CD14-positive monocyte (primary cell): ENCODE measurements around the gene RYR3. TPM values are rescaled to one million over a fixed set of nuclear protein-coding genes. Genes with fewer than 3 reads are reported as not detected.

Source experiments
- DNase-seq, 3 donors: peaks; one replicate each; pipeline ENCODE4 v3.0.0-alpha.2; 2011 to 2022
- H2AFZ ChIP-seq: 2 replicates; pipeline ENCODE4 v1.6.0; 2012; ENCODE audit warnings: mild to moderate bottlenecking, low read depth, low read length, inconsistent platforms; ENCODE audit not compliant: insufficient read depth, poor library complexity, severe bottlenecking
- H3K27ac ChIP-seq, 2 donors: 1 replicate in 1 of 2; 2 replicates in 1 of 2; pipeline ENCODE4 v1.5.1; 2012 to 2013; ENCODE audit warnings: low read length in 2 of 2, control low read depth in 1 of 2, inconsistent platforms in 1 of 2, low read depth in 1 of 2, mild to moderate bottlenecking in 1 of 2
- H3K27me3 ChIP-seq, 2 donors: one replicate each; pipeline versions ENCODE4 v1.6.0 to v1.6.1; 2011 to 2013; ENCODE audit warnings: low read length in 2 of 2; ENCODE audit not compliant: control insufficient read depth in 2 of 2, insufficient read depth in 2 of 2
- H3K36me3 ChIP-seq, 2 donors: replicated peaks in 1 of 2; 1 replicate in 1 of 2; 2 replicates in 1 of 2; pipeline versions ENCODE4 v1.5.1 to v1.6.1; 2012 to 2013; ENCODE audit warnings: low read length in 2 of 2, control low read depth in 1 of 2, inconsistent platforms in 1 of 2, mild to moderate bottlenecking in 1 of 2; ENCODE audit not compliant: insufficient read depth in 2 of 2, control insufficient read depth in 1 of 2
- H3K4me1 ChIP-seq, 2 donors: 1 replicate in 1 of 2; 2 replicates in 1 of 2; pipeline versions ENCODE4 v1.5.1 to v1.6.1; 2012 to 2013; ENCODE audit warnings: low read length in 2 of 2, control low read depth in 1 of 2, inconsistent platforms in 1 of 2, mild to moderate bottlenecking in 1 of 2, moderate library complexity in 1 of 2; ENCODE audit not compliant: insufficient read depth in 2 of 2, control insufficient read depth in 1 of 2
- H3K4me2 ChIP-seq: replicated peaks from 2 replicates; pipeline ENCODE3; 2012; ENCODE audit warnings: low read length, moderate library complexity, mild to moderate bottlenecking; ENCODE audit not compliant: poor library complexity, severe bottlenecking; ENCODE audit errors: extremely low read depth
- H3K4me3 ChIP-seq, 3 experiments: fragments of 200-600 bp in 1 of 3; sonication (generic) in 1 of 3; replicated peaks in 1 of 3; 1 replicate in 2 of 3; 2 replicates in 1 of 3; pipeline ENCODE4 v1.5.1; 2011 to 2013; ENCODE audit warnings: low read length in 3 of 3, mild to moderate bottlenecking in 3 of 3, control low read depth in 2 of 3, low read depth in 2 of 3, inconsistent platforms in 1 of 3, moderate library complexity in 1 of 3
- H3K79me2 ChIP-seq: 2 replicates; pipeline ENCODE4 v1.6.0; 2012; ENCODE audit warnings: mild to moderate bottlenecking, control low read depth, inconsistent platforms, low read length, moderate library complexity; ENCODE audit not compliant: insufficient read depth
- H3K9ac ChIP-seq: 2 replicates; pipeline ENCODE4 v1.6.0; 2017; ENCODE audit warnings: low read length, mild to moderate bottlenecking; ENCODE audit not compliant: insufficient read depth, poor library complexity, severe bottlenecking
- H3K9me3 ChIP-seq, 2 donors: replicated peaks in 1 of 2; 1 replicate in 1 of 2; 2 replicates in 1 of 2; pipeline versions ENCODE4 v1.5.1 to v1.6.1; 2012 to 2013; ENCODE audit warnings: low read length in 2 of 2, control low read depth in 1 of 2; ENCODE audit not compliant: control insufficient read depth in 1 of 2, insufficient read depth in 1 of 2
- H4K20me1 ChIP-seq: 2 replicates; pipeline ENCODE4 v1.6.0; 2012; ENCODE audit warnings: mild to moderate bottlenecking, low read length, control low read depth, moderate library complexity; ENCODE audit not compliant: insufficient read depth
- H3K27ac Mint-ChIP-seq, 7 donors: one replicate each; pipeline ENCODE4 v1.8.0; 2020; ENCODE audit warnings: mild to moderate bottlenecking in 7 of 7, mixed read lengths in 7 of 7, moderate library complexity in 6 of 7, inconsistent platforms in 2 of 7
- H3K27me3 Mint-ChIP-seq, 3 donors: one replicate each; pipeline ENCODE4 v1.8.0; 2021 to 2022; ENCODE audit warnings: low read depth in 3 of 3, mild to moderate bottlenecking in 3 of 3, mixed read lengths in 3 of 3, moderate library complexity in 3 of 3, inconsistent platforms in 1 of 3
- H3K36me3 Mint-ChIP-seq, 2 donors: one replicate each; pipeline ENCODE4 v1.8.0; 2020; ENCODE audit warnings: mixed read lengths in 2 of 2, inconsistent platforms in 1 of 2, mild to moderate bottlenecking in 1 of 2
- H3K4me1 Mint-ChIP-seq: one replicate; pipeline ENCODE4 v1.8.0; 2020; ENCODE audit warnings: mild to moderate bottlenecking, mixed read lengths
- H3K4me3 Mint-ChIP-seq, 2 donors: one replicate each; pipeline ENCODE4 v1.8.0; 2020; ENCODE audit warnings: mild to moderate bottlenecking in 2 of 2, mixed read lengths in 2 of 2, moderate library complexity in 1 of 2
- H3K9me3 Mint-ChIP-seq, 7 donors: one replicate each; pipeline ENCODE4 v1.8.0; 2020 to 2022; ENCODE audit warnings: mixed read lengths in 7 of 7, mild to moderate bottlenecking in 6 of 7, moderate library complexity in 6 of 7, inconsistent platforms in 2 of 7
- CTCF ChIP-seq: fragments of 200-600 bp; IDR thresholded peaks from one replicate; pipeline ENCODE4 v1.8.0; 2022; ENCODE audit warnings: antibody characterized with exemption, mild to moderate bottlenecking
- WGBS: methylation state at CpG from one replicate; pipeline ENCODE4 v1.1.5; 2013; ENCODE audit warnings: missing lambda C conversion rate; ENCODE audit not compliant: insufficient coverage; 5-methylcytosine and 5-hydroxymethylcytosine counted together
- intact Hi-C, 2 donors: fragments of 100-400 bp; cut with micrococcal nuclease; formaldehyde crosslinking; loops; one replicate each; pipeline versions ENCODE4 v1.15.0 to v1.15.1; 2023
- polyA plus RNA-seq, 3 donors: library from polyadenylated mRNA; depleted of rRNA in 1 of 3; unstranded in 2 of 3; stranded (reverse) in 1 of 3; fragments of 300-500 nt in 2 of 3; fragments of >200 nt in 1 of 3; fragmentation: Illumina TruSeq in 2 of 3; gene quantifications; 1 replicate in 2 of 3; 2 replicates in 1 of 3; pipeline ENCODE4 v1.2.3, GENCODE V29; 2012 to 2021

The RYR3 gene
- polyA plus RNA-seq, 3 donors: not detected

GRCh38 chr15:33844186-33844585 is 533.4 kb downstream of the RYR3 start:
- Histone ChIP-seq H3K9me3 (no peaks in the 10 kb centered on the region), H4K20me1 (no peaks in the 10 kb centered on the region)
- 90% methylated on average over 2 of the region's 4 CpGs for WGBS

DNA sequence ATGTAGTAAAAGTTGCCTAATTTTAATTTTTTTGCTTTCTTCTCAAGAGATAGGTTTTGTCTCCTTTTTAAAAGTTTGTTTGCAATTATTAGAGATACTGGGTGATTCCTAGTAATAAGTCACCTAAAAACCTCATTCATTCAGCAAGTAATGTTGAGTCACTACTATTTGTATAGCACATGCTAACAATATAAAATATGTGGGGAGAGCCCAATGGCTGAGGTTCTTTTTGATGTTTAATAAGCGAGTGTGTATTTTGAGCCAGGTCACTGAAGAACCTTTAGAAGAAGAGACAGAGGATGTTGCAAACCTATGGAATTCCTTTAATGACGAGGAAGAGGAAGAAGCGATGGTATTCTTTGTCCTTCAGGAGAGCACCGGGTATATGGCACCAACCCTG is 533.8 kb downstream of the RYR3 start:
- H3K4me1 Mint-ChIP-seq: no peaks in the 10 kb centered on the region
- no peak overlapping the region for H3K27ac Mint-ChIP-seq
- Histone ChIP-seq H4K20me1 (no peaks in the 10 kb centered on the region), H3K79me2 (no peaks in the 10 kb centered on the region), H2AFZ (no peak overlapping the region), H3K27ac (no peak overlapping the region), H3K4me3 (no peak overlapping the region), H3K36me3 (no peaks in the 10 kb centered on the region), H3K4me2 (no peak overlapping the region), H3K9ac (no peak overlapping the region), H3K9me3 (no peaks in the 10 kb centered on the region), H3K27me3 (no peaks in the 10 kb centered on the region), H3K4me1 (no peaks in the 10 kb centered on the region)
- no peaks in the 10 kb centered on the region for H3K36me3 Mint-ChIP-seq
- intact Hi-C loops: no loop called here
- peaks cover 0 to 2% (median 0%) of the 10 kb centered on the region in 3 donors for H3K27me3 Mint-ChIP-seq
- no peak for DNase-seq
- TF ChIP-seq CTCF: no peak
- H3K9me3 Mint-ChIP-seq: peaks cover 0 to 7% (median 2%) of the 10 kb centered on the region in 7 donors
- no peak overlapping the region for H3K4me3 Mint-ChIP-seq
- WGBS: 100% methylated on average over 1 of the region's 4 CpGs

More at GRCh38 chr15:33844186-33844585, 533.4 kb downstream of the RYR3 start:
- Mint-ChIP-seq H3K9me3 (peaks cover 0 to 7% (median 2%) of the 10 kb centered on the region in 7 donors), H3K27ac (no peak overlapping the region), H3K27me3 (peaks cover 0 to 2% (median 0%) of the 10 kb centered on the region in 3 donors), H3K36me3 (no peaks in the 10 kb centered on the region), H3K4me1 (no peaks in the 10 kb centered on the region), H3K4me3 (no peak overlapping the region)
- TF ChIP-seq CTCF: no peak
- H3K4me1 ChIP-seq: no peaks in the 10 kb centered on the region
- DNase-seq: no peak
- no peaks in the 10 kb centered on the region for H3K27me3 ChIP-seq
- no peak overlapping the region for H2AFZ ChIP-seq
- no peaks in the 10 kb centered on the region for H3K79me2 ChIP-seq
- H3K4me2 ChIP-seq: no peak overlapping the region
- no peak overlapping the region for H3K9ac ChIP-seq
- H3K36me3 ChIP-seq: no peaks in the 10 kb centered on the region
- H3K27ac ChIP-seq: no peak overlapping the region
- intact Hi-C loops: no loop called here
- H3K4me3 ChIP-seq: no peak overlapping the region
